Keratinocyte (primary cell): ENCODE results near the gene AKR1E2.

Experiments used
- CTCF ChIP-seq, 3 experiments: IDR thresholded peaks in 1 of 3; conservative IDR thresholded peaks in 1 of 3; optimal IDR thresholded peaks in 1 of 3; 2 replicates in 2 of 3; 3 replicates in 1 of 3; pipeline versions ENCODE3 to v1.5.1; 2011; ENCODE audit warnings: low read length in 3 of 3, mild to moderate bottlenecking in 3 of 3, moderate library complexity in 2 of 3, control low read depth in 1 of 3, inconsistent platforms in 1 of 3; ENCODE audit not compliant: insufficient read depth in 2 of 3; ENCODE audit errors: extremely low read depth in 1 of 3
- EZH2 ChIP-seq: IDR thresholded peaks from one replicate; pipeline ENCODE4 v1.6.1; 2012; ENCODE audit warnings: inconsistent platforms, mild to moderate bottlenecking, low read length, moderate library complexity

- no peak for TF ChIP-seq CTCF (optimal IDR thresholded peaks at IDR 0.05 in 1 of 3, IDR thresholded peaks at IDR 0.05 in 1 of 3, conservative IDR thresholded peaks at IDR 0.05 in 1 of 3; ENCODE audit: extremely low read depth in 1 of 3, insufficient read depth in 2 of 3, low read length in 3 of 3)
- TF ChIP-seq EZH2 = no peak
Measured at GRCh38 chr10:4804465-4804864, 21.5 kb upstream of the AKR1E2 start.
